Measurements from ENCODE around the gene TPRX2.

DNA sequence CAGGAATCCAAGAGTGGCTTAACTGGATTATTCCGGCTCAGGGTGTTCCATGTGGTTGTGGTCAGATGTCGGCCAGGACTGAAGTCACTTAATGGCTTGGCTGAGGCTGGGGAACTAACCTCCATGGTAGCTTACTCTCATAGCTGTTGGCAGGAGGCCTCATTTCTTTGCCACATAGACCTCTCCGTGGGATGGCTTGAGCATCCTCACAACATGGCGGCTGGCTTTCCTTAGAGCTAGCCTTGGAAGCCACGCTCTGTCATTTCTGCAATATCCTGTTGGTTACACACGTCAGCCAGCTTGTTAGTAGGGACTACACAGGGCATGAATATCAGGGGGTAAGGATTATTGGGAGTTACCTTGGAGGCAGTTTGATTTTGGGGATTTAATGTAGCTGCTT is 32.2 kb upstream of the TPRX2 start:
- TF ChIP-seq GATA2 (IDR thresholded peaks at IDR 0.05; ENCODE audit: low read depth, low read length) (no peak), GATA3 (IDR thresholded peaks at IDR 0.05; ENCODE audit: low read depth, low read length) (no peak)

Measured in SH-SY5Y (cell line).